GM19452 (cell line): Measurements from ENCODE around the gene SAMD4A.

Source experiments
- ATAC-seq: cut with Tn5 transposase; IDR thresholded peaks from one replicate; pipeline ENCODE4 v1.9.1; 2021; ENCODE audit not compliant: unreplicated experiment

Gene SAMD4A

DNA sequence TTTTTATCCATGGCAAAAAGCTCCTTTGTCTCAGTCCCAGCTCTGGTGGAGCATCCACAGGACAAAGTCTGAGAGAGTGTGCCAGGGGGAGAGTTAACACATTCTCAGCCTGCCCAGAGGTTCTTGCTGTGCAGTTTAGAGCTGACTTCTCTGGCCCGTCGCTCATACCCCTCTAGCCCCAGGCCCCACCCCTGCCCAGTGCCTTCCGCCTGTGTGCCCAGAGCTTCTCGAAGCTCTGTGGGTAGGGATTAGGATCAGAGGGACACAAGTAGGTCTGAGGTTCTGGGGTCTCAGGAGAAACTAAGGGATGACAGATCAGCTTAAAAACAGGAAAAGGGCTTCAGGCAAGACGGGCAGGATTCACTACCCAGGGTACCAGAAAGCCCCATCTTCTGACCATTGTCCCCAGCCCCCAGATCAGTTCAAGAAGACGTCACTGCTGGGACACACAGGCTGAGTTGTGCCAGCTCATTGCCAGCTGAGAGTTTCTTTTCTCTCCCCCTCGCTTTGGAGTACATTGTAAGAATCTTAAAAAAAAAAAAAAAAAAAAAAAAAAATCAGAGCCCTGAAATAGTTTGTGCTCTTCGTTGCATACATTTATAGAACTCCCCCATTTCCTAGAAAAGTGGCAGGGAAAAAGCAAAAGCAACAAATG lies 208.7 kb downstream of the SAMD4A start:
- ATAC-seq, result no peak

DNA sequence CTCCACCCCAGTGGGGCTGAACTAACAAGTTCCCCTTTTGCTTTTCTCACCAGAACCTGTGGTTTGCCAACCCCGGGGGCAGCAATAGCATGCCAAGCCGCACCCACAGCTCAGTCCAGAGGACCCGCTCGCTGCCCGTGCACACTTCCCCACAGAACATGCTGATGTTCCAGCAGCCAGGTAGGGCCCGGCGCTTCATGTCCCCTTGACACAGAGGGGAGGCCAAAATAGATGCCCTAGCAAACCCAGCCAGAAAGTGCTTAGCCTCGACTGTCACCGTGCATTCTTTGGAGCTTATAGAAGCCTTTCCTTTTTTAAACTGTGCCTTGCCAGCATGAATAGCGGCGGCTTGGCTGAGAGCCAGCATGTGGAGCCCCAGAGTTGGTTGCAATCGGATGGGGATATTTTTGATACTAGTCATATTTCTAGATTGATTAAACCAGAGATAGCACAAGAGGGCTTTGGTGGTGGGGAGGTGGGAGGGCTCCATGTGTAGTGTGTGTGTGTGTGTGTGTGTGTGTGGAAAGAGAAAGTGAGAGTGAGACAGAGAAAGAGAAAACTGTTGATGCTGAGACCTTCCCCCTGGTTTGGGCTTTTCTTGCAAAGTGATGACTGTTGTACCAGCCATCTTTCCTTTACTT lies 209.6 kb downstream of the SAMD4A start:
- ATAC-seq, result no peak

GRCh38 chr14:54777395-54777794 lies 210.5 kb downstream of the SAMD4A start:
- no peak for ATAC-seq

- ATAC-seq, result no peak
These were observed 211.9 kb downstream of the SAMD4A start for GRCh38 chr14:54778618-54779345.

GRCh38 chr14:54781080-54781479 lies 214.2 kb downstream of the SAMD4A start:
- no peak for ATAC-seq

DNA sequence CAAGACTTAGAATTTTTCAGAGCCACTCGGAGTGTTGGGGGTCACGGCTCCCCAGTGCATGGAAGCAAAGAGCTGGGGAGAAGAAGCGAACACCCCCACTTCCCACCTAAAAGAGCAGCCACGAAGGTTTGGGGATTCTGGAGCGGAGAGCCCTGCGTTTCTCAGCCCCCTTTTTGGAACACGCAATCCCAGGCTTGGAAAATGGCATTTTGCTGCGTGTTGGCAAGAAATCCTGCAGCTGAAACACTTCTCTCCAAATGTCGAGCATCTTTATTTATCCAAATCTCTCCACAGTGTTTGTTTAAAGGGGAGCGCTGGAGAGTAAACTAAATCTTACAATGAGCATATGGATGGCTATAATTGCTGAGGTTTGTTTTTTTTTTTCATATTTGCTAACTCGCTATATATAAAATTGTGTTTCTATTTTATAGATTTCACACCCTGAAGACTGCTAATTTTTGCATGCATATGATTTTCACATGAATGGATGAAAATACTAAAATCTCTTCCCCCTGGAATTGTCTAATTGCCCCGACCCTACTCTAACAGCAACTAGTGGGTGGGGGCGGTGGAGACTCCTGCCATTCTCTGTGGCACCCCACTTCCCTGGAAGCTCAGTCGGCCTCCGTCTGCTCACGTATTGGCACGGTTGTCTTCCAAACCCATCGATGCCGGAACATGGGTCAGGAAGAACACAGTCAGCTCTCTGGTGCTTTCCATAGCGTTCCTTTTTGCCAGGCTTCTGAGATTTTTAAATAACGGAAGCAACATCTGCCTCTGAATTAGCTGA lies 215.2 kb downstream of the SAMD4A start:
- no peak for ATAC-seq

DNA sequence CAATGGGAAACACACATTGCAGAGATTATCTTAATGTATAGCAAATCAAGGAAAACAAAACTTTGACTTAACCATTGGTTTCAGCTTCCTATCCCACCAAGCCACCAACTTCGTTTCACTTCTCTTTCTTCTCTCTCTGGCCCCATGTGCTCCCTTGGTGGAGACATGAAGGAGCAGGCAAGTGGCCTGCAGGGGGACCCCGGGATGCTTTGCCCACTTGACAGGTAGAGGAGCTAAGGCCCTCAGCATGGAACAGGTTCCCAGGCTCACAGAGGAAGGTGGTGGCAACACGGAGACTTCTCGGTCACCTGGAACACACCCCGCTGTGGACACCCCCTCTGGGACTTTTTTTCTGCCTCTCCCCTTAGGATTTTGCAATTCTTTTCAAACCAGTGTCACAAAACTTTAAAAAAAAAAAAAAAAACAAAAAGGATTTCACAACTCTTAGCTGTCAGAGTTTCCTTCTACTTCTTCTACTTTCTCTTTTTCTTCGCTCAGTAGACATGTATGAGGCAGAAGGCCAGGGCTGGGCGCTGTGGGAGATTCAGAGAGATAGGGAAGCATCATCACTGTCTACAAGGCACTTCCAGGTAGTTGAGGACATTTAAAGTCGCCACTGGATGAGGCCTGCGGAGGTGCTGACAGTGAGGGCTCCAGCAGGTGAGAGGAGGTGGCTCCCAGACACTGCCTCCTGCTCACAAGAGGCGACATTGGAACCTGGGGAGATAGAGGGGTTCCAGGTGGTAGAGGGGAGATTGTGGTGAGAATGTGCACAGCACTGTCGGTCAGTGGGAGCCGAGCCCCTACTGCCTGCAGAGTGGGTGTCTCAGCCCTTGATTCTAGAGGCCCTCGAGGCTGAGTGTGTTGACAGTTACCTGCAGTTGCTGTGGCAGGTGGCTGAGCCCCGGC lies 216.1 kb downstream of the SAMD4A start:
- ATAC-seq, result peak; percentile 93

DNA sequence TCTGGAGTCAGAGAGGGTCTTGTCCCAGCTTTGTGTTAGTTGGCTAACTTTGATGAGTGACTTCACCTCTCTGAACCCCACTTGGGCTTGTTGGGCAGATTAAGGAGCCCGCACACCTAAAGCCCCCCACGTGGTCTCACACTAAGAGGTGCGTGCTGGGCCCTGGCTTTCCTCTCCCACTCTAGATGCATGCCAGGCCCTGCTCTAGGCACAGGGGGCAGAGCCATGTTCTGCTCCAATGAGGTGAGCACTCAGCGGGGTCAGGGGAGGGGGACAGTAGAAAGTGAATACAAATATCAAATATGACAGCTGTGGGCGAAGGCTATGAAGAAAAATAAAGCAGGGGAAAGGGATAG lies 216.7 kb downstream of the SAMD4A start:
- ATAC-seq, result no peak

- ATAC-seq, result no peak
These were observed 217.1 kb downstream of the SAMD4A start for GRCh38 chr14:54784060-54784459.

- no peak for ATAC-seq
These were observed 217.7 kb downstream of the SAMD4A start for GRCh38 chr14:54784657-54785056.

DNA sequence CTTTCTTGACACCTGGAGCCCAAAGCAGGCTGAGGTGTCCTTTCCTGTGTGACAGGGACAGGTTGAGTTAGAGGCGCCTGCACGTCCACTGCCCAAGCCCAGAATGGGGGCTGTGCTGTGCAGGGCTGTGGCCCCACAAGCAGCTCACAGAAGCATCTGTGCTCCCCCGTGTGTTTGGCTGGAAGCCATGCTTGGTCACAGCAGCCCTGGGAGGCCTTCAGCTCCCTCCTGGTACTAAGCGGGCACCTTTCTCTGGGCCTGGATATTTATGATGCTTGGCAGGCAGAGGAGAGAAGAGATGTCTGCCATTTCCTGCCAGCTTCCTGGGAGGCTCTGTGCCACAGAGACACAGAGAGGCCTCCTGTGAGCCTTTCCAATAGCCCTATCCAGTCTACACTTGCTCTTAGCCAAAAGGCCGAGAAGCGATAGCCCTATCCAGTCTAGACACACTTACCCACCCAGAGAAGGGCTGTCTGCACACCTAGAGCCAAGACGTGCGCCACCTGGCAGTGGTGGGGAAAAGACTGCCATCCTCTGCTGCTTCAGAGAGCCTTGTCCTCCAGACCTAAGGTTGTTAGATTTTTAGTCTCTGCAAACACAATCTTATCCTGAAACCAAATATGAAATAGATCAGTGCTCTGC lies 218.3 kb downstream of the SAMD4A start:
- ATAC-seq, result no peak

DNA sequence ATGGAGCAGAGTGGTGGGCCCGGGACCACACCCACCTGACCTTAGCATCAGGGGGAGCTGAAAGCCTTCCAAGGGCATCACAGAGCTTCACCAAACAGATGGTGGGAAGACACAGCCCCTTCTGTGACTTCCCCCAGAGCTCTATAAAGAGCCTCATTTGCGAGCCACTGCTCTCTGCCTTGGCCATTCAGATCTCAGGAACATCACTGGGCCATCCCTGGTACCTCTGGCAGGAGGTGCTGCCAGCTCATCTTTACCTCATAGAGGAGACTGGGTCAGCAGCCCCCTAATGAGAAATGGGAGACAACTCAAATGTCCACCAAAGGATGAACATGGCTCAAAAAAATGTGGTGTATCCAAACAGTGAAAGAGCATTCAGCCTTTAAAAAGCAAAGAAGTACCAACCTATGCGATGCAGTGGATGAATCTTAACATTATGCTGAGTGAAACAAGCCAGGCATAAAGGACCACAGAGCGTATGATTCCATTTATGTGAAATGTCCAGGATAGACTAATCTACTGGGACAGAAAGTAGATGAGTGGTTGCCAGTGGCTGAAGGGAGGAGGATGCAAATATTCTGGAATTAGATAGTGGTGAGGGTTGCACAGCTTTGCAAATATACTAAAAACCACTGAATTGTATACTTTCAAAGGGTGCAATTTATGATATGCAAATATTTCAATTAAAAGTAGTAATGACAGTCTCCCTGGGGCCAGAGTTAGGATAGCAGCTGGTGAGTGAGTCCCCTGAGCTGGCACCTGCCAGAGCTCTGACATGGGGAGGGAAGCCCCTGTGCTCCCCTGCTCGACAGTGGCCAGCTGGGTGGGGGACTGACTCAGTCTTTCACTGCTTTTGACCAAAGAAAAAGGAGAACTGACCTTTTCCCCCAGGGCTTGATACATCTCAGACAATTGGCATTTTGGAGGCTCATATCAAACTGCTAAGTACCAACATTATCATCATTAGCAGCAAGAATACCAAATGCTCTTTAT lies 219.1 kb downstream of the SAMD4A start:
- ATAC-seq, result no peak

DNA sequence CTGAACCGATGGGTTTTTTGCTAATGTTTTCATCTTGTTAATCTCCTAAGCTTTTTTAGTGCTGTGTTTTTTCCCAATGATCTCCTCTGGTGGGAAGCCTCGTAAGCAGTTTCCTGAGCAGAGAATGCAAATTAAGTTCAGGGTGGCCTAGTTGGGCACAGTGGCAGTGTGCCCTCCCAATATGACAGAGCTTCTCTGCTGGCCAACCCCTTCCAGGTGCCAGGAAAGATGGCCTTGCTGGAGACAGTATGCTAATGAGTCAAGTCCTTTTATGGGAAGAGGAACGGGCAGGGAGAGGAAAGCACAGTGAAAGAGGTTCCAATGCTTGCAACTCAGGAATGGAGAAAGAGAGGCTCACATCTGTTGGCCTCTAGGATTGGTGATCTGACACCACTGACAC lies 219.9 kb downstream of the SAMD4A start:
- no peak for ATAC-seq

- ATAC-seq, result no peak
These were observed 220.3 kb downstream of the SAMD4A start for GRCh38 chr14:54787261-54787660.

GRCh38 chr14:54788701-54789100 lies 221.8 kb downstream of the SAMD4A start:
- ATAC-seq, result no peak

DNA sequence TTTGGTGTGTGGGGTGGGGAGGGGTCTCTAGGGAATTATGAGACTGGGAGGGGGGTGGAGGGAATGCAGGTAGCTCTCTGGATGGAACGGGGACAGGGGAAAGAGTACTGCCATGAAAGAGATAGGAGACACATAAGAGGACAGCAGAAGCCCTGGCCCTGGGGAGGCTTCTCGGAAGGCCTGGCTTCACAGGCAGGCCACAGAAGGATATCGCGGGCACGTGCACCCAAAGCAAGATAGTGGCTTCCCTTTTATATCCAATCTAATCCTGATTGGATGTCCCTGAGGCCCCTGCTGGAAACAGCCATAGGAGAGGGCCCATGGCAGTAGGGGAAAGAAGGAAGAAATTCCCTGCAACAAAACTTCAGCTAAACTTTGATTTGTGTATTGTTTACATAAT lies 222.2 kb downstream of the SAMD4A start:
- no peak for ATAC-seq

GRCh38 chr14:54789781-54790480 lies 223.0 kb downstream of the SAMD4A start:
- no peak for ATAC-seq

DNA sequence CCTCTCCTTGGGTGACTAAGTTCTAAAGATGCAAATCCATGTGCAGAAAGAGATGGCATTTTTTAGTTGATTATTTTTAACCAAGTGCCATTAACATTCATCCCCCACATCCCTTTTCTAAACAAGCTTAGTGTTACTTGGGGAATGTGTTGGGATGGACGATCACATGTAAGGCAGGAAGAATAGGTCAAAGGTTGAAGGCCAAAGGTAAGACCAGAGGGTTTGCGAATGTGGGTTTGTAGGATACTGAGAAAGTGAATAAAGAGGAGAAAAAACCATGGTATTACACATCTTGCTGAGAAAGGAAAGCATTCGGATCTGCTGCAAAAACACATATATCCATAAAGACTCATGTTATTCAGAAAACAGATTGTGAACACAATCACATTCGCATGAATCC lies 224.1 kb downstream of the SAMD4A start:
- no peak for ATAC-seq
